HUES64 (cell line): ENCODE measurements around the gene FIGNL1. TPM values are rescaled to one million over a fixed set of nuclear protein-coding genes. Genes with fewer than 3 reads are reported as not detected.

Experiments used
- H3K27ac ChIP-seq: 2 replicates; pipeline ENCODE4 v1.7.0; 2013; ENCODE audit warnings: low read depth, low read length, inconsistent platforms
- H3K27me3 ChIP-seq: 2 replicates; pipeline ENCODE4 v1.6.1; 2013; ENCODE audit warnings: mild to moderate bottlenecking, low read length; ENCODE audit not compliant: insufficient read depth
- H3K36me3 ChIP-seq: 2 replicates; pipeline ENCODE4 v1.6.1; 2013; ENCODE audit warnings: mild to moderate bottlenecking, low read length; ENCODE audit not compliant: insufficient read depth
- H3K4me1 ChIP-seq: 2 replicates; pipeline ENCODE4 v1.6.1; 2013; ENCODE audit warnings: mild to moderate bottlenecking, low read length, moderate library complexity; ENCODE audit not compliant: insufficient read depth
- H3K4me3 ChIP-seq: 2 replicates; pipeline ENCODE4 v1.5.1; 2013; ENCODE audit warnings: mild to moderate bottlenecking, low read length, moderate library complexity
- H3K9ac ChIP-seq: 2 replicates; pipeline ENCODE4 v1.6.1; 2013; ENCODE audit warnings: mild to moderate bottlenecking, low read depth, low read length
- H3K9me3 ChIP-seq: 2 replicates; pipeline ENCODE4 v1.6.1; 2013; ENCODE audit warnings: low read depth, low read length; ENCODE audit not compliant: insufficient read depth
- WGBS: fragments of 150-250, 120-280 bp; methylation state at CpG from one replicate; pipeline ENCODE4 v1.1.7; 2013; ENCODE audit warnings: missing lambda C conversion rate; 5-methylcytosine and 5-hydroxymethylcytosine counted together
- polyA plus RNA-seq, 2 experiments: library from polyadenylated mRNA; stranded (reverse); fragments of 50-300 nt; gene quantifications; one replicate each; pipeline ENCODE4 v1.2.3, GENCODE V29; 2013

FIGNL1 gene, protein sequence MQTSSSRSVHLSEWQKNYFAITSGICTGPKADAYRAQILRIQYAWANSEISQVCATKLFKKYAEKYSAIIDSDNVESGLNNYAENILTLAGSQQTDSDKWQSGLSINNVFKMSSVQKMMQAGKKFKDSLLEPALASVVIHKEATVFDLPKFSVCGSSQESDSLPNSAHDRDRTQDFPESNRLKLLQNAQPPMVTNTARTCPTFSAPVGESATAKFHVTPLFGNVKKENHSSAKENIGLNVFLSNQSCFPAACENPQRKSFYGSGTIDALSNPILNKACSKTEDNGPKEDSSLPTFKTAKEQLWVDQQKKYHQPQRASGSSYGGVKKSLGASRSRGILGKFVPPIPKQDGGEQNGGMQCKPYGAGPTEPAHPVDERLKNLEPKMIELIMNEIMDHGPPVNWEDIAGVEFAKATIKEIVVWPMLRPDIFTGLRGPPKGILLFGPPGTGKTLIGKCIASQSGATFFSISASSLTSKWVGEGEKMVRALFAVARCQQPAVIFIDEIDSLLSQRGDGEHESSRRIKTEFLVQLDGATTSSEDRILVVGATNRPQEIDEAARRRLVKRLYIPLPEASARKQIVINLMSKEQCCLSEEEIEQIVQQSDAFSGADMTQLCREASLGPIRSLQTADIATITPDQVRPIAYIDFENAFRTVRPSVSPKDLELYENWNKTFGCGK
- polyA plus RNA-seq (2013, experiment 1 of 2): 16.4 TPM
- polyA plus RNA-seq (2013, experiment 2 of 2): 18.0 TPM

DNA sequence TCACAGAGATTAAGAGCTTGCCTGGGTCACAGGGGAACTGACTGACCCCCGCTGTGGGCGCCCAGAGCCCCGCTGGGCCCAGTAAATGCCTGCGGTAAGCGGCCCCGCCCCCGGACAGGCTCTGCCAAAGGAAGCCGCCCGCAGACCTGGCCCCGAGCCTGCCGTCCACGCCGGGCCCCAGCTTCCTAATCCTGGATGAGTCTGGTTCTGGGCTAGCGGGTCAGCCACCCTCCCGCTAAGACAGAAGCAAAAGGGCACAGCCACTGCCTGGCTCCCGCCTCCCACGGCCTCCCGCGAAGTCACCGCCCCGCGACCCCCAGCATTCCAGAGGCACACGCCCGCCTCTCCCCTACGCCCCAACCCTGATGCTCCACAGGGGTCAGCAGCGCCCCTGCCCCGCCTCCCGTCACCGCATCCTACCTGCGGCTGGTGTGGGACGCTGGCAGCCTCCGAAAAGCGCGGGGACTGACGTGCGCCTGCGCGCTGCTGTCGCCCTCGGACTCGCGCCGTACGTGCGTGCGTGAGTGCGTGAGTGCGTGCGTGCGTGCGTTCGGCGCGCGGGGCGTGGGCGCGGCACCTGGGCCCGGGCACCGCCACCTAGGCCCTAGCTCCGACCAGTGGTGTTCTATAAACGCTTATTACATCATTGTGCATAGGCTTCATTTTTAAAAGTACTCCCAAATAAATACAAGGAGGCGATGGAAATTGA, at the start of gene FIGNL1:
TSS of gene FIGNL1 (minus strand) at position 470 of the 709 bp plus-strand sequence. CDS start 3,063 bp downstream, outside the sequence.
- H3K27me3 ChIP-seq: no peaks in the 10 kb centered on the region
- H3K36me3 ChIP-seq: peaks cover 20% of the 10 kb centered on the region
- H3K27ac ChIP-seq: peak within 1 kb of the TSS; percentile 24; the same call in 1 of the 2 replicates
- peaks cover 18% of the 10 kb centered on the region; the same call in 1 of the 2 replicates for H3K4me1 ChIP-seq
- WGBS: 3% methylated on average over 63 of the region's 63 CpGs
- H3K9me3 ChIP-seq: no peaks in the 10 kb centered on the region
- H3K4me3 ChIP-seq: peak within 1 kb of the TSS; percentile 64
- peak within 1 kb of the TSS; percentile 69 for H3K9ac ChIP-seq

DNA sequence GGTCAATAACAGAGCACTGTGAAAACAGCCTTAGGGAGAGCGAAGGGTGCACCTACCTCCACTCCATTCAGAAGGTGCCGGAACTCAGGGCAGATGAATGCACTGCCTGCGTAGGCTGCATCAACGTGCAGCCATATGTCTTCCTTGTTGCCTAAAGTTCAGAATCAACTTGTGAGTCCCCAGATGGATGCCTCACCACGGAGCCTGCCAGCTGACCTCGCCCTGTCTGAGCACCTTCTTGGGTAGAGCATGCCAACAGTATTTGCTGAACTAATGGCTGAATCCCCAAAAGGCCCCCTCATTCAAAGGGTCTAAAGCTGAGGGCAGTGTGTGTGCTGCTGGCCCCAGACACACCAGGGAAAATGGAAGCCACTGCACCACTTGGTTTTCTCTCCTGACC, 48.9 kb upstream of the FIGNL1 start:
- Histone ChIP-seq H3K4me3 (no peak overlapping the region), H3K4me1 (no peaks in the 10 kb centered on the region), H3K36me3 (no peaks in the 10 kb centered on the region), H3K9ac (no peak overlapping the region), H3K27ac (no peak overlapping the region), H3K27me3 (no peaks in the 10 kb centered on the region), H3K9me3 (no peaks in the 10 kb centered on the region)
- WGBS: 94% methylated on average over 6 of the region's 6 CpGs

DNA sequence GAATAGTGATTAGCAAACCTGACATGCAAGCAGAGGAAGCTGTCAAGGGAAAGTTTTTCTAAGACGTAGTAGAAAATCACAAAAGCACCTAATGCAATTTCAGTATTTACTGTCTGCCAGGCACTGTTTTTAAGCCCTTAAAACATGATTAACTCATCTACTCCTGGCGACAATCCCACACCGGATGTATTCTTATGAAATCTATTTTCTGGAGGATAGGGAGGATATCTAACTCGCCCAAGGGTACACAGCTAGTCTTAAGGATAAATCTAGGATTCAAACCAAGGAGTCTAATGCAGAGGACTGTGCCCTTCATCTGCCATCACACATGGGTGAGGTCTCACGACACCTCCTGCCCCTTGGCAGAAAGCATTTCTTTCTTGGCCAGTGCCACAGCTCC, 47.8 kb upstream of the FIGNL1 start:
- Histone ChIP-seq H3K4me3 (no peak overlapping the region), H3K27me3 (no peaks in the 10 kb centered on the region), H3K27ac (no peak overlapping the region), H3K36me3 (no peaks in the 10 kb centered on the region), H3K9ac (no peak overlapping the region), H3K4me1 (no peaks in the 10 kb centered on the region), H3K9me3 (no peaks in the 10 kb centered on the region)
- WGBS: 96% methylated on average over 5 of the region's 5 CpGs

DNA sequence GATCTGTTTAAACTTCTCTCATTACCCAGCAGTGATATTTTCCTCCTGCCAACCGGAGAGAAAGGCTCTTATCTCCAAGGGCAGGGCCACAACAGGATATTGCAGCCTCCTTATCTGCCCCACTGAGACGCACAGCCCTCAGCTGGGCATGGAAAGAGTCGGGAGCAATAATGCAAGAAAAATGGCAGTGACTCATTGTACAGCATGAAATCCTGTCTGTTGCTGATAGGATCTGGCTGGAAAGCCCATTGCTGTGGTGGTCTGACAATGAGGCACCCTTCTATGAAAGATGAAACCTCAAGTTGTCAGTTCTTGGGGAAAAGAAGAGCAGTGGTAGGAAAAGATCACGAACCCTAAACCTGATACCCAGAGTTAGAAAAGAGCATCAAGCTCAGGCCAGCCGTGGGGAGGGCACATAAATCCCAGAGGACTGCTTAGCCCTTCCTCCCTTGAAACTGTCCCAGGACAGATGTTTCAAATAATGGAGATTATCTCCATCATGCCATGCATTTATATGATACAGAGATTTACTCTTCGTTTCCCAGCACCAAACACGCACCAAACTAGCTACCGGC, 47.0 kb upstream of the FIGNL1 start:
- no peak overlapping the region for H3K9ac ChIP-seq
- no peaks in the 10 kb centered on the region for H3K36me3 ChIP-seq
- no peaks in the 10 kb centered on the region for H3K9me3 ChIP-seq
- no peaks in the 10 kb centered on the region for H3K4me1 ChIP-seq
- H3K4me3 ChIP-seq: no peak overlapping the region
- 86% methylated on average over 8 of the region's 8 CpGs for WGBS
- H3K27ac ChIP-seq: no peak overlapping the region
- H3K27me3 ChIP-seq: no peaks in the 10 kb centered on the region

DNA sequence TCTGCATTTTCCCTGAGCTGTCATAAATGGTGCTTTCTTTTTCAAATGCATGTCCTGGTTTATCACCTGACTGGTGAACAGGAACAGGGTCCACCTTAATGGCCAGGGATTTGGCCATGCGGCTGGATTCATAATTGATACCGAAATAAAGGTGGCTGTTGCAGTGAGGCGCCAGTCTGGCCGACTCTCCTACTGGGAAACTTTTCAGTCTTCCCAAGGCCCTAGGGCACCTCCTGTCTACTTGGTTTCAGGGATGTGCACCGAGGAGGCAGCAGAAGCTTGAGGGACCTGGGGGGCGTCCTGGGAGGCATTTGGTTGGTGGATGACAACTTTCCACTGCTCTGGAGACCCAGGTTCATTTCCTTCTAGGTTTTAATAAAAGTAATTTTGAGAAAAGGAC, 46.4 kb upstream of the FIGNL1 start:
- Histone ChIP-seq H3K9me3 (no peaks in the 10 kb centered on the region), H3K36me3 (no peaks in the 10 kb centered on the region), H3K27ac (no peak overlapping the region), H3K9ac (no peak overlapping the region), H3K4me3 (no peak overlapping the region), H3K4me1 (no peaks in the 10 kb centered on the region), H3K27me3 (no peaks in the 10 kb centered on the region)
- WGBS: 90% methylated on average over 6 of the region's 6 CpGs

DNA sequence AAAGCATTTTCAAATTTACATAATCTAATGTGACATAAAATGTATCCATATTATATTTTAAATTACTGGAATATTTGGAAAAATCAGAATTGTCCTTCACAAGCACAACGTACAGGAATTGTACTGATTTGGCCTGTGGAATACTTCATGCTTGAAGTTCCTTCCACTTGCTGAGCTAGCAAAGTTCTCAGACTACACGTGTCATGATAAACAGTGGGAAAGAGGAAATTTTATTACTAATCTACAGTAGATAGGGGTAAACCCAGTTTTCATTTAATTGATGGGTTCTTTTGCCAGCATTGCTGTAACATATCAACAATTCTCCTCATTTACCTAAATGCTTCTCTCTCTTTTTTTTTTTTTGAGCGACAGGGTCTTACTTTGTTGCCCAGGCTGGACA, 45.6 kb upstream of the FIGNL1 start:
- Histone ChIP-seq H3K9ac (no peak overlapping the region), H3K27me3 (no peaks in the 10 kb centered on the region), H3K4me3 (no peak overlapping the region), H3K27ac (no peak overlapping the region), H3K4me1 (no peaks in the 10 kb centered on the region), H3K36me3 (no peaks in the 10 kb centered on the region), H3K9me3 (no peaks in the 10 kb centered on the region)
- 89% methylated on average over 2 of the region's 3 CpGs for WGBS

DNA sequence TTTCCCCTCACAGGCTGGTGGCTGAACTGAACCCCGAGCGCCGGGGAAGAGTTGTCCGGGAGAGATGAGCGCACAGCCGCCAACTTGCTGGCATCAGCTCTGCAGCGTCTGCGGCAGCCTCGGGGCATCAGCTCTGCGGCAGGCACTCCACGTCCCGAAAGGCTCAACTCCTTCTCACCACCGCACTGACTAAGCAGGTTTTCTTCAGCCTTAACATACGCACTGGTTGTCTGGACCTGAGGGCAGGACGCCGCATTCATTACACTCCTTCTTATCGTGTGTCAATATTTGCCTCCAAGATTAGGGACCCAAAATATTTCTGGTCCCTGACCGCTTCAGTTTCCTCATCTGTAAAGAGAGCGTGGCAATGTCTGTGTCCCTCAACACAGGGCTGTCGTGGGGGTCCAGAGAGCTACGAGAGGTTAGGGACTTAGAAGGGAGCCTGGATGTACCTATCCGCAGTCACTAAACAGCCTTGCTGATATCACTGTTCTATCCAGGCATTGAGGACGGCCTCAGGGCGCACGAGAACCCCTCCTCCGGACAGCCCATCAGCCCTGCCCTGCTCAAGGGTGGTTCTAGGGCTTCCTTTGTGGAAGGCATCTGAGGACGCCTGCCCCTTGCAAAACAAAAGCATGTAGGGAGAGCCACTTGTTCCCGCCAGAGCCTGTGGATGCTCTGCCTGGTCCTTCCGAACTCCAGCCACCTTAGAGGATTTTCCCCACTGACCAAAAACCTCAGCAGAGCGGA, 42.8 kb upstream of the FIGNL1 start:
- Histone ChIP-seq H3K9me3 (peaks cover 17% of the 10 kb centered on the region), H3K4me3 (no peak overlapping the region), H3K27ac (no peak overlapping the region), H3K36me3 (no peaks in the 10 kb centered on the region), H3K27me3 (no peaks in the 10 kb centered on the region), H3K4me1 (no peaks in the 10 kb centered on the region), H3K9ac (no peak overlapping the region)
- 92% methylated on average over 30 of the region's 30 CpGs for WGBS

DNA sequence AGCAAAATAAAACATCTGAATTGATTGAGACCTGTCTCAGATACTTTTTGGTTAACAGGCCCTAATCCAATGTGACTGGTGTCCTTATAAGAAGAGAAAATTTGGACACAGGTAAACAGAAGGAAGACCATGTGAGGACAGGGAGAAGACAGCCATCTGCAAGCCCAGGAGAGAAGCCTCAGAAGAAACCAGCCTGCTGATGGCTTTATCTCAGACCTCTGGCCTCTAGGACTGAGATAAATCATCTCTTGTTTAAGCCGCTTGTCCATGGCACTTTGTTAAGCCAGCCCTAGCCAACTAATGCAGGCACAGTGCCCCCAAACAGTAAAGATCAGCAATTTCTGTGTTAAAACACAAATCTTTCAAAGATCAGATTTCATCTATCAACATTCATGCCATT, 41.8 kb upstream of the FIGNL1 start:
- H3K9me3 ChIP-seq: peaks cover 26% of the 10 kb centered on the region
- H3K9ac ChIP-seq: no peak overlapping the region
- 97% methylated on average over 1 of the region's 1 CpG for WGBS
- H3K27me3 ChIP-seq: no peaks in the 10 kb centered on the region
- H3K36me3 ChIP-seq: no peaks in the 10 kb centered on the region
- no peak overlapping the region for H3K4me3 ChIP-seq
- no peaks in the 10 kb centered on the region for H3K4me1 ChIP-seq
- H3K27ac ChIP-seq: no peak overlapping the region

DNA sequence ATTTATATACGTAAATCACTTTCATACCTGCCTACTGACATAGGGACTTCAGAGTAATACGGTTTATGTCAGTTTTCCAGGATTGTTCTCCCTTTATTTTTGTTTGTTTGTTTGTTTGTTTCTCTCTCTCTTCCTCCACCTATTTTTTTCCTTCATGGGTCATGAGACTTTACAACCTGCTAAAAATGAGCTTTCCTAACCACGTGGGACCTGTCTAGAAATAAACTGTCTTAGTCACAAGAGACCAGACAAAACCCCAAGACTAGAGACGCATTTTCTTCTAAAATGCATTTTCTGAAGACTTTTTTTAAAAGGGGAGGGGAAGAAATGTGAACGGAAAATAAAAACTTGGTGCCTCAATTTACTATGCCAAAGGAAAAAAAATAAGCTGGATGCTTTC, 41.1 kb upstream of the FIGNL1 start:
- 97% methylated on average over 4 of the region's 5 CpGs for WGBS
- no peak overlapping the region for H3K9ac ChIP-seq
- H3K9me3 ChIP-seq: peaks cover 26% of the 10 kb centered on the region
- no peaks in the 10 kb centered on the region for H3K36me3 ChIP-seq
- H3K4me1 ChIP-seq: no peaks in the 10 kb centered on the region
- no peak overlapping the region for H3K27ac ChIP-seq
- no peaks in the 10 kb centered on the region for H3K27me3 ChIP-seq
- H3K4me3 ChIP-seq: no peak overlapping the region

DNA sequence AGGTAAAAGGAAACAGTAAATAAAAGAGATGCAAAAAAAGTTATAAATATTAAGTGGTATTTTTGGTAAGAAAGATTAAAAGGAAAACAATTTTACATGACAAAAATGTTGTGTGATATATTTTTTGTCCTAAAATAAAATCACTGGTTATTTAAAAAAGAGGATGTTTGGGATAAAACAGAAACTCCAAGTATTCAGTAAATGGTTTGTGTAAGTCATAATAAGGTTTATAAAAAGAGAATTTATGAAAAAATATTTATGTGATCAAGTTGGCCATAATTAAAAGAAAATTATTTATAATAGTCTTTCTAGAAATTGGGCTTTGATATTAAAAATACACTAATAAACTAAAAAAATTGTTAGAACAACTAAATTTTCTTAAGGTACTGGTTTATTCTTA, 38.2 kb upstream of the FIGNL1 start:
- Histone ChIP-seq H3K27ac (no peak overlapping the region), H3K4me1 (no peaks in the 10 kb centered on the region), H3K27me3 (no peaks in the 10 kb centered on the region), H3K36me3 (no peaks in the 10 kb centered on the region), H3K4me3 (no peak overlapping the region), H3K9ac (no peak overlapping the region), H3K9me3 (peaks cover 26% of the 10 kb centered on the region)
